HAP-1 (cell line): ENCODE data around the gene IGF2BP1.
A peak's percentile ranks its signal among the peaks of the same experiment; 100 is the strongest.
"Not testable (repeated sequence)": the region's sequence is repeated elsewhere in the genome, so short reads cannot be mapped to it uniquely, and the experiment has no call there.

Experiments used
- DNase-seq, 2 experiments: peaks; one replicate each; pipeline ENCODE4 v3.0.0-alpha.2; 2016 to 2020; ENCODE audit warnings: low spot score in 2 of 2
- H3K27me3 ChIP-seq: fragments of 250-450 bp; sonication (Bioruptor Pico); 2 replicates; pipeline ENCODE4 v1.5.1; 2020; ENCODE audit warnings: low read depth, mild to moderate bottlenecking, moderate library complexity
- H3K36me3 ChIP-seq: fragments of 250-450 bp; sonication (Bioruptor Pico); replicated peaks from 2 replicates; pipeline ENCODE4 v1.5.1; 2020; ENCODE audit warnings: mild to moderate bottlenecking
- H3K4me1 ChIP-seq: fragments of 250-450 bp; sonication (Bioruptor Pico); 2 replicates; pipeline ENCODE4 v1.5.1; 2020; ENCODE audit warnings: mild to moderate bottlenecking
- H3K4me3 ChIP-seq: fragments of 250-450 bp; sonication (Bioruptor Pico); 2 replicates; pipeline ENCODE4 v1.5.1; 2020; ENCODE audit warnings: mild to moderate bottlenecking, moderate library complexity
- H3K9me3 ChIP-seq: fragments of 250-450 bp; sonication (Bioruptor Pico); 2 replicates; pipeline ENCODE4 v1.5.1; 2020; ENCODE audit warnings: mild to moderate bottlenecking, moderate library complexity
- in situ Hi-C: fragments of 300-500 bp; cut with MboI; formaldehyde crosslinking; loops from 3 replicates; pipeline ENCODE4 v1.14.3; 2020; ENCODE audit warnings: low sequenced_read_pairs, inconsistent platforms, mixed read lengths

IGF2BP1 gene

GRCh38 chr17:49067163-49067562, 70.0 kb downstream of the IGF2BP1 start:
- Histone ChIP-seq H3K27me3 (no peaks in the 10 kb centered on the region), H3K4me1 (no peaks in the 10 kb centered on the region; the same call in 1 of the 2 replicates), H3K4me3 (no peak overlapping the region), H3K9me3 (no peaks in the 10 kb centered on the region), H3K36me3 (no peaks in the 10 kb centered on the region)
- DNase-seq, result no peak
- in situ Hi-C loops, result no loop called here

DNA sequence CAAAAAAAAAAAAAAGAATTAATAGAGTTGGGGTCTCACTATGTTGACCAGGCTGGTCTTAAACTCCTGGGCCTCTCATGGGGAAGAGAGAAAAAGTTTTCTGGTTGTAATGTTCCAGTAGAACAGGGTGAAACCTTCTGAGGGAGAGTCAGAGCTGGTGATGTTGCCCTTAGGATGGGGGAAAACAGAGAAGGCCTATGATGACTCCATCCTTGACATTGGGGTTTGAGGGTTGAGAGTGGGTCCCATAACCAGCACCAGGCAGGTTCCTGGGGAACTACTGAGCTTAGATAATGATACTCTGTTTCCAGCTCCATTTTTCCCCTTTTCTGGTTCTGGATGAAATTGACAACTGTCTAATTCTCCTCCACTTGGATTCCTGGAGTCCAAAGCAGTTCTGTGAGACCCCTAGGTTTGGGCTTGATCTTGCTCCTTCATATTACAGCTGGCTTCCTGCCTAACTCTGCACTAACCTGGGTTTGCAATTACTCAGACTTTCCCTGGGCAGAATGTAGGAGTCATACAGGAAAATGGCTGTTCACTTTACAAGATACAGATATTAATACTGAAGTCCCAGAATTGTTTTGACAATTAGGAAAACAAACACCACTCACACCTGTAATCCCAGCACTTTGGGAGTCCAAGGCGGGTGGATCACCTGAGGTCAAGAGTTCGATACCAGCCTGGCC, 72.5 kb downstream of the IGF2BP1 start:
- H3K9me3 ChIP-seq, result no peaks in the 10 kb centered on the region
- DNase-seq, result no peak
- no peaks in the 10 kb centered on the region for H3K4me1 ChIP-seq
- in situ Hi-C loops, result no loop called here
- H3K4me3 ChIP-seq, result no peak overlapping the region
- H3K36me3 ChIP-seq, result no peaks in the 10 kb centered on the region
- H3K27me3 ChIP-seq, result no peaks in the 10 kb centered on the region

DNA sequence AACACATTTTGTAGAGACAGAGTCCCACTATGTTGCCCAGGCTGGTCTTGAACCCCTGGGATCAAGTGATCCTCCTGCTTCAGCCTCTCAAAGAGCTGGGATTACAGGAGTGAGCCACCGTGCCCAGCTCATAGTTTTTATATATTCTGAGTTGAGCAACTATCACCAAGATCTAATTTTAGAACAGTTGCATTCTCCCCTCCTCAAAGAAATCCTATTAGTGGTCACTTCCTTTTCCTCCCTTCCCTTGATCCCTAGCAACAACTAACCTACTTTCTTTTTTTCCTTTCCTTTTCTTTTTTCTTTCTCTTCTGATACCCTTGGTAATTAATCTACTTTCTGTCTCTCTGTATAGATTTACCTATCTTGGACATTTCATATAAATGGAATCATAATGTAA, 73.9 kb downstream of the IGF2BP1 start:
- in situ Hi-C loops, result no loop called here
- Histone ChIP-seq H3K9me3 (no peaks in the 10 kb centered on the region), H3K27me3 (no peaks in the 10 kb centered on the region), H3K36me3 (no peaks in the 10 kb centered on the region), H3K4me1 (no peaks in the 10 kb centered on the region), H3K4me3 (no peak overlapping the region)
- no peak for DNase-seq

GRCh38 chr17:49074851-49075540, 77.8 kb downstream of the IGF2BP1 start:
- in situ Hi-C loops, result no loop called here
- Histone ChIP-seq H3K27me3 (no peaks in the 10 kb centered on the region), H3K4me1 (no peaks in the 10 kb centered on the region), H3K36me3 (no peaks in the 10 kb centered on the region), H3K4me3 (no peak overlapping the region), H3K9me3 (no peaks in the 10 kb centered on the region)
- DNase-seq, result no peak

DNA sequence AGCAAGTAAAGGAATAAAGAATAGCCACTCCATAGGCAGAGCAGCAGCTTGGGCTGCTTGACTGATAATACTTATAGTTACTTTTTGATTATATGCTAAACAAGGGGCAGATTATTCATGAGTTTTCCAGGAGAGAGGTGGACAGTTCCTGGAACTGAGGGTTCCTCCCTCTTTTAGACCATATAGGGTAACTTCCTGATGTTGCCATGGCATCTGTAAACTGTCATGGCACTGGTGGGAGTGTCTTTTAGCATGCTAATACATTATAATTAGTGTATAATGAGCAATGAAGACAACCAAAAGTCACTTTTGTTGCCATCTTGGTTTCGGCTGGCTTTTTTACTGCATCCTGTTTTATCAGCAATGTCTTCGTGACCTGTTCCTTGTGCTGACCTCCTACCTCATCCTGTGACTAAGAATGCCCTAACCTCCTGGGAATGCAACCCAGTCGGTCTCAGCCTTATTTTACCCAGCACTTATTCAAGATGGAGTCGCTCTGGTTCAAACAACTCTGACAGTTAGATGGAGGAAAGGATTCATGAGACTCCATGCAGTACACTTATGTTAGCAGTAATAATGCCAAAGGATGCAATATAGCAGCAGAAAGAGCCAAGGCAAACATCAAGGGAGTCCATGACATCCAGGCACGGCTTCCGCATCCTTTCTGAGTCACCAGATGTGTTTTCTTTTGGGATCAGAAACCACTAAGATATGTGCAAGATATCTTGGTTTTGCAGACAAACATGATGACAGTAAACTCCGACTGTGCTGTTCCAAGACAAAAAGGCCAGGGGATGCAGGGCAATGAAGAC, 79.6 kb downstream of the IGF2BP1 start:
- Histone ChIP-seq H3K4me1 (peaks cover 6% of the 10 kb centered on the region), H3K4me3 (no peak overlapping the region), H3K36me3 (no peaks in the 10 kb centered on the region), H3K27me3 (no peaks in the 10 kb centered on the region), H3K9me3 (no peaks in the 10 kb centered on the region)
- no peak for DNase-seq
- in situ Hi-C loops, result no loop called here

GRCh38 chr17:49078248-49078647, 81.1 kb downstream of the IGF2BP1 start:
- no peak for DNase-seq
- Histone ChIP-seq H3K36me3 (no peaks in the 10 kb centered on the region), H3K4me3 (no peak overlapping the region), H3K27me3 (no peaks in the 10 kb centered on the region), H3K4me1 (peaks cover 15% of the 10 kb centered on the region), H3K9me3 (no peaks in the 10 kb centered on the region)
- in situ Hi-C loops, result no loop called here

GRCh38 chr17:49079840-49080663, 82.9 kb downstream of the IGF2BP1 start:
- H3K4me3 ChIP-seq, result no peak overlapping the region
- peaks cover 15% of the 10 kb centered on the region for H3K4me1 ChIP-seq
- in situ Hi-C loops, result no loop called here
- no peaks in the 10 kb centered on the region for H3K9me3 ChIP-seq
- H3K27me3 ChIP-seq, result no peaks in the 10 kb centered on the region
- DNase-seq, result no peak
- H3K36me3 ChIP-seq, result no peaks in the 10 kb centered on the region

- H3K4me3 ChIP-seq, result no peak overlapping the region
- no peaks in the 10 kb centered on the region for H3K27me3 ChIP-seq
- DNase-seq, result peak; percentile 44 to 69
- no peaks in the 10 kb centered on the region for H3K36me3 ChIP-seq
- peaks cover 15% of the 10 kb centered on the region for H3K4me1 ChIP-seq
- no peaks in the 10 kb centered on the region for H3K9me3 ChIP-seq
- in situ Hi-C loops, result no loop called here
These were observed 85.0 kb downstream of the IGF2BP1 start for GRCh38 chr17:49082231-49082630.

DNA sequence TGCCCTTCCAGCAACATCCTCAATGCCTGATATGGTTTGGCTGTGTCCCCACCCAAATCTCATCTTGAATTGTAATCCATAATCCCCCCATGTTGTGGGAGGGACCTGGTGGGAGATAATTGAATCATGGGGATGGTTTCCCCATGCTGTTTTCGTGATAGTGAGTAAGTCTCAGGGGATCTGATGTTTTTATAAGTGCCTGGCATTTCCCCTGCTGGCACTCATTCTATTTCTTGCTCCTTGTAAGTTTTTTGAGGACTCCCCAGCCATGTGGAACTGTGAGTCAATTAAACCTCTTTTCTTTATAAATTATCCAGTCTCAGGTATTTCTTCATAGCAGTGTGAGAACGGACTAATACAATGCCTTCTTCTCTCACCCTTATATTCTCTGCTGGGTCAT, 87.9 kb downstream of the IGF2BP1 start:
- DNase-seq, H3K27me3 ChIP-seq, H3K4me3 ChIP-seq, H3K36me3 ChIP-seq, in situ Hi-C loops, H3K9me3 ChIP-seq: not testable (repeated sequence)
- peaks cover 15% of the 10 kb centered on the region for H3K4me1 ChIP-seq

- Histone ChIP-seq H3K27me3 (no peaks in the 10 kb centered on the region), H3K9me3 (no peaks in the 10 kb centered on the region; the same call in 1 of the 2 replicates), H3K36me3 (no peaks in the 10 kb centered on the region), H3K4me1 (peaks cover 15% of the 10 kb centered on the region), H3K4me3 (no peak overlapping the region)
- in situ Hi-C loops, result no loop called here
- no peak for DNase-seq
These were observed 88.6 kb downstream of the IGF2BP1 start for GRCh38 chr17:49085565-49086315.

- in situ Hi-C loops, result no loop called here
- DNase-seq, result no peak
- H3K27me3 ChIP-seq, result no peaks in the 10 kb centered on the region
- H3K9me3 ChIP-seq, result no peaks in the 10 kb centered on the region; the same call in 1 of the 2 replicates
- H3K4me3 ChIP-seq, result no peak overlapping the region
- H3K36me3 ChIP-seq, result no peaks in the 10 kb centered on the region
- H3K4me1 ChIP-seq, result peaks cover 12% of the 10 kb centered on the region
These were observed 89.1 kb downstream of the IGF2BP1 start for GRCh38 chr17:49086316-49086605.

GRCh38 chr17:49086649-49087048, 89.5 kb downstream of the IGF2BP1 start:
- H3K4me3 ChIP-seq, result no peak overlapping the region
- no peak for DNase-seq
- H3K4me1 ChIP-seq, result peaks cover 9% of the 10 kb centered on the region
- in situ Hi-C loops, result no loop called here
- H3K27me3 ChIP-seq, result no peaks in the 10 kb centered on the region
- no peaks in the 10 kb centered on the region for H3K36me3 ChIP-seq
- H3K9me3 ChIP-seq, result no peaks in the 10 kb centered on the region; the same call in none of the 2 replicates

DNA sequence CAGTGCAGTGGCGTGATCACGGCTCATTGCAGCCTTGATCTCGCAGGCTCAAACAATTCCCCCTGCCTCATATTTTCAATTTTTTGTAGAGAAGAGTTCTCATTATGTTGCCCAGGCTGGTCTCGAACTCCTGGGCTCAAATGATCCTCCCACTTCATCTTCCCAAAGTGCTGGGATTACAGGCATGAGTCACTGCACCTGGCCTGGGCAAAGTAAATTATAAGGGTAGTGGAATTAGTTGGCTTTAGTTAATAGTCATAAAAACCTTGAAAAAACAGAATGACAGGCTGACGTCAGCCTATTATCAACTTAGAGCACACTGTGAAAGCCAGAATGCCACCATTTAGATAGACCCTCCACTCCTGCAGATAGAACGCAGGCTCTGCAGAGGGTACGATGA, 91.9 kb downstream of the IGF2BP1 start:
- no peaks in the 10 kb centered on the region for H3K4me1 ChIP-seq
- H3K36me3 ChIP-seq, result no peaks in the 10 kb centered on the region
- H3K4me3 ChIP-seq, result no peak overlapping the region
- in situ Hi-C loops, result no loop called here
- DNase-seq, result no peak
- H3K9me3 ChIP-seq, result no peaks in the 10 kb centered on the region; the same call in none of the 2 replicates
- no peaks in the 10 kb centered on the region for H3K27me3 ChIP-seq
